ENCODE data around the gene DOCK6.
"Not testable (repeated sequence)": the region's sequence is repeated elsewhere in the genome, so short reads cannot be mapped to it uniquely, and the experiment has no call there.

Gene DOCK6

GRCh38 chr19:11197291-11198174, 64.8 kb downstream of the DOCK6 start, which contains the start of gene KANK2:
Gene KANK2 (minus strand): TSS chr19:11197545. CDS start chr19:11194511, 3,034 bp downstream.
- peak; percentile 57 for DNase-seq (ENCODE audit: low read depth)

GRCh38 chr19:11196406-11197287, 65.7 kb downstream of the DOCK6 start:
- DNase-seq (ENCODE audit: low read depth): no peak

GRCh38 chr19:11195681-11196080, 66.6 kb downstream of the DOCK6 start:
- no peak for DNase-seq (ENCODE audit: low read depth)

- DNase-seq (ENCODE audit: low read depth): no peak
These were observed 67.4 kb downstream of the DOCK6 start for GRCh38 chr19:11194656-11195558.

GRCh38 chr19:11194173-11194572, 68.2 kb downstream of the DOCK6 start:
- no peak for DNase-seq (ENCODE audit: low read depth)

- DNase-seq (ENCODE audit: low read depth): no peak
These were observed 69.1 kb downstream of the DOCK6 start for GRCh38 chr19:11192957-11193939.

- no peak for DNase-seq (ENCODE audit: low read depth)
These were observed 70.4 kb downstream of the DOCK6 start for GRCh38 chr19:11191934-11192333.

GRCh38 chr19:11191273-11191755, 71.0 kb downstream of the DOCK6 start:
- no peak for DNase-seq (ENCODE audit: low read depth)

GRCh38 chr19:11190501-11190900, 71.8 kb downstream of the DOCK6 start:
- no peak for DNase-seq (ENCODE audit: low read depth)

- no peak for DNase-seq (ENCODE audit: low read depth)
These were observed 74.9 kb downstream of the DOCK6 start for GRCh38 chr19:11187441-11187840.

- DNase-seq (ENCODE audit: low read depth): no peak
These were observed 79.3 kb downstream of the DOCK6 start for GRCh38 chr19:11182994-11183393.

- DNase-seq (ENCODE audit: low read depth): no peak
These were observed 80.8 kb downstream of the DOCK6 start for GRCh38 chr19:11181488-11181887.

GRCh38 chr19:11180975-11181374, 81.3 kb downstream of the DOCK6 start:
- DNase-seq (ENCODE audit: low read depth): not testable (repeated sequence)

GRCh38 chr19:11180346-11180745, 82.0 kb downstream of the DOCK6 start:
- DNase-seq (ENCODE audit: low read depth): no peak

- DNase-seq (ENCODE audit: low read depth): no peak
These were observed 82.5 kb downstream of the DOCK6 start for GRCh38 chr19:11179716-11180297.

GRCh38 chr19:11179145-11179465, 83.2 kb downstream of the DOCK6 start:
- not testable (repeated sequence) for DNase-seq (ENCODE audit: low read depth)

- DNase-seq (ENCODE audit: low read depth): no peak
These were observed 84.7 kb downstream of the DOCK6 start for GRCh38 chr19:11177592-11177991.

- no peak for DNase-seq (ENCODE audit: low read depth)
These were observed 85.7 kb downstream of the DOCK6 start for GRCh38 chr19:11176466-11177193.

- DNase-seq (ENCODE audit: low read depth): no peak
These were observed 86.4 kb downstream of the DOCK6 start for GRCh38 chr19:11175920-11176319.
